Measurements from ENCODE around the gene ADAMTS13.

DNA sequence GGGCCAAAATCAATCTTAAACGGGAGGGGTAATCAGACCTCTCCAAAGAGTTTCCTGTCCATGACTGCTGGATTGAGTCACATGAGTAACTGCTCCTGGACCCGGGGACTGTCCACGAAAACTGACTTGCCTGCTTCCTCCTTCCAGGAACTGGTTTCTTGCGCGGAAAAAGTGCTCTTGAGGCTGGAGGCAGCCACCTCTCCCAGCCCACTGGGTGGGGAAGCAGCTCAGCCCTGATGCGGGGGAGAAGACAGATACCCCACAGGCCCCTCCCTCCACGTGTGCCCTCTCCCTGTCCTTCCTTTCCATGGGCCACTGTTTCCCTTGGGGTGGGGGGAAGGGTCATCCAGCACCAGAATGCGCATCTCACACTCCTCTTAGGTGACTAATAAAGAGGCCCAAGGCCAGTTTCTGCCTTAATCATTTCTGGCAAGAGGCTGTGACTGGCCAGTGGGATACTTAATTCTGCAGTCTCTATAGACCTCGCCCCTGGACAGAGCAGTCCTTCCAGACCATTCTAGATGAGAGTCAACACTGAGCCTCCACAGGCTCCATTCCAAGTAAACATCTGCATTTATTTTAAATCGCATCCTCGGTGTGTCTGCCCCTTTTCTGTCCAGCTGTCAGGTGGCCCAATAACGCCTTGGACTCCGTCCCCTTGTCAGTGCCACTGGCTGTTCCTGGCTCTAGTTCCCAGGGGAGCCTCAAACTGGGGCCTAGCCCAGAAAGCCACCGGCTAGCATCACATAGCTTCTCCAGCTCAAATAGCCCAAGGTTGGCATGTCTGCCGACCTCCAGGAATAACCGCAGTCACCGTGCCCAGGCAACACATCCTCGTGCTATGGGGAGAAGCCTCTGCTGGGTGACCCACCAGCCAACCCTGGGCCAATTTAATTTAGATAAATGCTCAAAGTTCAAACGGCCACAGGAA is 16.4 kb upstream of the ADAMTS13 start:
- TF ChIP-seq EZH2 (IDR thresholded peaks at IDR 0.05; ENCODE audit: insufficient read depth, poor library complexity, severe bottlenecking): no peak
- TF ChIP-seq EZH2phosphoT487 (IDR thresholded peaks at IDR 0.05; ENCODE audit: insufficient read depth, low read depth): no peak

All from GM23248 (cell line).